PC-3 (cell line): ENCODE measurements around the gene XPO5. TPM values are rescaled to one million over a fixed set of nuclear protein-coding genes. Genes with fewer than 3 reads are reported as not detected.
"Not testable (repeated sequence)": the region's sequence is repeated elsewhere in the genome, so short reads cannot be mapped to it uniquely, and the experiment has no call there.

Source experiments
- ATAC-seq: fragments of 200-7000 bp; cut with Tn5 transposase; 2 replicates; pipeline ENCODE4 v1.9.1; 2020; ENCODE audit warnings: mild to moderate bottlenecking, moderate library complexity
- BruUV-seq: library from RNA; stranded (reverse); fragments of 400-500 nt; replicated peaks from 2 replicates; lab custom pipeline; 2021; lab: Mats Ljungman, UMichigan
- CTCF ChIA-PET: fragments of 300-600 bp; sonication (Branson Sonifier 250); formaldehyde crosslinking; loops from one replicate; lab custom pipeline; 2022; ENCODE audit warnings: antibody characterized with exemption; lab: Charles Lee
- POLR2A ChIA-PET: fragments of 300-600 bp; sonication (Branson Sonifier 250); formaldehyde crosslinking; loops from one replicate; lab custom pipeline; 2022; ENCODE audit warnings: antibody characterized with exemption; ENCODE audit not compliant: unreplicated experiment; lab: Charles Lee
- DNase-seq: peaks from one replicate; pipeline ENCODE4 v3.0.0-alpha.2; 2015
- H2AFZ ChIP-seq: fragments of 300-600 bp; sonication (generic); 2 replicates; pipeline ENCODE4 v1.6.0; 2016; ENCODE audit warnings: antibody characterized with exemption, low read length
- H3F3A ChIP-seq: fragments of 300-600 bp; sonication (generic); one replicate; pipeline ENCODE4 v1.6.0; 2017; ENCODE audit warnings: antibody characterized with exemption, low read length, control low read depth, mild to moderate bottlenecking; ENCODE audit not compliant: unreplicated experiment
- H3K27ac ChIP-seq: fragments of 300-600 bp; sonication (generic); 2 replicates; pipeline ENCODE4 v1.5.1; 2016; ENCODE audit warnings: mild to moderate bottlenecking, low read length
- H3K27me3 ChIP-seq: fragments of 300-600 bp; sonication (generic); 2 replicates; pipeline ENCODE4 v1.6.1; 2016; ENCODE audit warnings: low read length, mixed read lengths
- H3K36me3 ChIP-seq: fragments of 300-600 bp; sonication (generic); 2 replicates; pipeline ENCODE4 v1.6.1; 2016; ENCODE audit warnings: low read depth, mixed run types, low read length, mixed read lengths
- H3K4me1 ChIP-seq: fragments of 300-600 bp; sonication (generic); 2 replicates; pipeline ENCODE4 v1.5.1; 2016; ENCODE audit warnings: low read length; ENCODE audit not compliant: insufficient read depth
- H3K4me2 ChIP-seq: fragments of 300-600 bp; sonication (generic); 2 replicates; pipeline ENCODE4 v1.6.0; 2016; ENCODE audit warnings: low read length
- H3K4me3 ChIP-seq: fragments of 300-600 bp; sonication (generic); 2 replicates; pipeline ENCODE4 v1.5.1; 2016; ENCODE audit warnings: mild to moderate bottlenecking, low read length, mixed read lengths
- H3K79me2 ChIP-seq: fragments of 300-600 bp; sonication (generic); 2 replicates; pipeline ENCODE4 v1.6.1; 2017; ENCODE audit warnings: low read length, mixed read lengths
- H3K9ac ChIP-seq: fragments of 300-600 bp; sonication (generic); 2 replicates; pipeline ENCODE4 v1.6.0; 2016; ENCODE audit warnings: mild to moderate bottlenecking, low read length
- H3K9me2 ChIP-seq: fragments of 300-600 bp; sonication (generic); replicated peaks from 2 replicates; pipeline ENCODE4 v1.6.1; 2016; ENCODE audit warnings: mixed run types, low read length, mixed read lengths
- H3K9me3 ChIP-seq: fragments of 300-600 bp; sonication (generic); 2 replicates; pipeline ENCODE4 v1.6.1; 2016; ENCODE audit warnings: low read length, mixed read lengths
- H4K20me1 ChIP-seq: fragments of 300-600 bp; sonication (generic); 2 replicates; pipeline ENCODE4 v1.6.1; 2016; ENCODE audit warnings: low read length, mixed read lengths
- CTCF ChIP-seq: fragments of 300-600 bp; sonication (generic); conservative IDR thresholded peaks from 2 replicates; pipeline ENCODE4 v1.5.1; 2017; ENCODE audit warnings: antibody characterized with exemption, low read depth, mild to moderate bottlenecking, low read length
- EZH2 ChIP-seq: fragments of 300-600 bp; sonication (generic); IDR thresholded peaks from one replicate; pipeline ENCODE4 v1.6.1; 2017; ENCODE audit warnings: antibody characterized with exemption, mild to moderate bottlenecking, low read length; ENCODE audit not compliant: unreplicated experiment
- EZH2phosphoT487 ChIP-seq: fragments of 300-600 bp; sonication (generic); IDR thresholded peaks from 2 replicates; pipeline ENCODE4 v1.6.1; 2018; ENCODE audit warnings: mild to moderate bottlenecking, antibody characterized with exemption, low read length, borderline replicate concordance
- intact Hi-C: fragments of 100-400 bp; cut with micrococcal nuclease; formaldehyde crosslinking; loops from 2 replicates; pipeline ENCODE4 v1.9.0; 2023
- total RNA-seq: library from RNA; depleted of rRNA; stranded (reverse); fragments of >200 nt; gene quantifications from 2 replicates; pipeline ENCODE4 v1.2.3, GENCODE V29; 2014

XPO5 gene
- total RNA-seq, 1 experiment from 2014 or later, result 42.3 TPM

DNA sequence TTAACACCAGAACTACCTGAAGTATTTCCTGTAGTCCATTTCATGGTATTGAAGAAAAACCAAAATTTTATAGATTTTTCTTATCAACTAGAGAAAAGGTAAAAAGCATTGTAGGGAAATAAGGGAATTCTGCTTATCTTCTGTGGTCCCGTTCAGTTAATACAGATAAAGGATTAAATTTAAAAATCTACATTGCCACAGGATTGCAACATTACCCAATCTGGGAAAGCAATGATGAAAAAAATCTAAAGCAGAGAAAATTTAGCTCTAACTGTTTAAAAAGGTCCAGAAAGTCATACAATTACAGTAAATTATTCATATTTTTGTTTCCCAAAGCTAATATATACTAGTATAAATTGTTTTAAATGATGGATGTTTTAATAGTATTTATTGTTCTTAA lies 18.1 kb upstream of the XPO5 start:
- ATAC-seq (no peak), DNase-seq (no peak)
- Histone ChIP-seq H4K20me1 (no peaks in the 10 kb centered on the region), H3K4me2 (no peak overlapping the region), H3K4me1 (no peaks in the 10 kb centered on the region), H3K9ac (no peak overlapping the region), H3K9me3 (no peaks in the 10 kb centered on the region), H3K4me3 (no peak overlapping the region), H3K36me3 (peaks cover 9% of the 10 kb centered on the region), H3K27ac (no peak overlapping the region), H3F3A (no peaks in the 10 kb centered on the region), H2AFZ (no peak overlapping the region), H3K27me3 (no peaks in the 10 kb centered on the region), H3K9me2 (no peaks in the 10 kb centered on the region), H3K79me2 (no peaks in the 10 kb centered on the region)
- BruUV-seq, result no TSS peak
- CTCF ChIA-PET, result no interaction called here
- intact Hi-C loops, result no loop called here
- TF ChIP-seq CTCF (no peak), EZH2 (no peak), EZH2phosphoT487 (no peak)
- POLR2A ChIA-PET, result no interaction called here

GRCh38 chr6:43589564-43589963 lies 13.7 kb upstream of the XPO5 start:
- H3K4me1 ChIP-seq, H4K20me1 ChIP-seq, H3K27ac ChIP-seq, POLR2A ChIA-PET, BruUV-seq, CTCF ChIA-PET, H3K9me2 ChIP-seq, H3K4me3 ChIP-seq, H3F3A ChIP-seq, H3K4me2 ChIP-seq, H3K9me3 ChIP-seq, H3K27me3 ChIP-seq, DNase-seq, intact Hi-C loops, H3K9ac ChIP-seq, ATAC-seq, H3K79me2 ChIP-seq, H2AFZ ChIP-seq: not testable (repeated sequence)
- H3K36me3 ChIP-seq, result peaks cover 25% of the 10 kb centered on the region

DNA sequence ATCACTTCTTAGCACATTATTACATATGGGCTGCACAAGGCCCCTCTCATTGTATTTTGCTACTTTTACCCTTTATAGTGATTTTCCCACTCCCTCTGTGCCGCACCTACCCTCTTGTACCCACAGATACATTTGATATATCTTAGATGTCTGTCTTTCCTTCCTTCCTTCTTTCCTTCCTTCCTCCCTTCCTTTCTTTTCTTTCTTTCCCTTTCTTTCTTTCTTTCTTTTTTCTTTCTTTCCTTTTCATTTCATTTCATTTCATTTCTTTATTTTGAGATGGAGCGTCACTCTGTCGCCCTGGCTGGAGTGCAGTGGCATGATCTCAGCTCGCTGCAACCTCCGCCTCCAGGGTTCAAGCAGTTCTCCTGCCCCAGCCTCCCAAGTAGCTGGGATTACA lies 12.4 kb upstream of the XPO5 start:
- H3K9me2 ChIP-seq, result no peaks in the 10 kb centered on the region
- no peak overlapping the region for H3K27ac ChIP-seq
- ChIA-PET CTCF (no interaction called here), POLR2A (no interaction called here)
- no peaks in the 10 kb centered on the region for H4K20me1 ChIP-seq
- peaks cover 28% of the 10 kb centered on the region for H3K36me3 ChIP-seq
- H3F3A ChIP-seq, result no peaks in the 10 kb centered on the region
- BruUV-seq, result no TSS peak
- no peak for TF ChIP-seq EZH2phosphoT487
- no peak for TF ChIP-seq CTCF
- no peak for TF ChIP-seq EZH2
- no peaks in the 10 kb centered on the region for H3K79me2 ChIP-seq
- no peak overlapping the region for H3K4me3 ChIP-seq
- H3K27me3 ChIP-seq, result no peaks in the 10 kb centered on the region
- H3K4me1 ChIP-seq, result no peaks in the 10 kb centered on the region
- intact Hi-C loops, result no loop called here
- no peak overlapping the region for H2AFZ ChIP-seq
- ATAC-seq (no peak), DNase-seq (no peak)
- no peaks in the 10 kb centered on the region for H3K9me3 ChIP-seq
- no peak overlapping the region for H3K4me2 ChIP-seq
- H3K9ac ChIP-seq, result no peak overlapping the region
